ENCODE measurements around the gene ABLIM3. TPM values are rescaled to one million over a fixed set of nuclear protein-coding genes. Genes with fewer than 3 reads are reported as not detected.

ABLIM3 gene
- total and polyA plus RNA-seq, 10 of the 15 experiments (the other 5 are each of a cell fraction or from before 2014, with no cell fraction given), result 0.03 TPM; not detected in 9

DNA sequence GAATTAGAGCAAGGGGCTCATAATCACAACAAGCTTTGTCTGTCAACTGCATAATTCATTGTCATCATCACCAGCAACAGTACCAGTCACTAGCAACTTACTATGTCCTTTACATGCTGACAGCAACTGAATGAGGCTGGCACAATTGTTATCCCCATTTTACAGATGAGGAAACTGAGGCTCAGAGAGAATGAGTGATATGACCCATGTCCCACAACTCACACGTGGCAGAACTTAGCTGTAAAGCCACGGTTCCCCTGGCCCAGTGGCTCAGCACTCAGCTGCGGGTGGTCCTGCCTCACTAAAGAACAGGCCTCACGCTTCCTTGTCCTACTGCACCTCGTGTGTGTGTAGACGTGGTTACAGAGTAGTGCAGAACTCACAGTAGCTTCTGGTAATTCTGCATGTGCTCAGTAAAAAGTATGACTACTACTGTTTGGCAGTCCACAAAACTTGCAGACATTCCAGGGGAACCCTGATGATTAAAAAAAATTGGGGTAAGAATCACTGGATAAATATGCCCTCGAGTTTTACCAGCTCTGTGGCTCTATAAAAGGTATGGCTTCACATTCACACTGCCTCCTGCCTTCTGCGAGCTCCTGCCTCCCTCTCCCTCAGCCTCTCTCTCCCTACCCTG, 160.6 kb downstream of the ABLIM3 start (continued):
- TF ChIP-seq, protein P1, sequence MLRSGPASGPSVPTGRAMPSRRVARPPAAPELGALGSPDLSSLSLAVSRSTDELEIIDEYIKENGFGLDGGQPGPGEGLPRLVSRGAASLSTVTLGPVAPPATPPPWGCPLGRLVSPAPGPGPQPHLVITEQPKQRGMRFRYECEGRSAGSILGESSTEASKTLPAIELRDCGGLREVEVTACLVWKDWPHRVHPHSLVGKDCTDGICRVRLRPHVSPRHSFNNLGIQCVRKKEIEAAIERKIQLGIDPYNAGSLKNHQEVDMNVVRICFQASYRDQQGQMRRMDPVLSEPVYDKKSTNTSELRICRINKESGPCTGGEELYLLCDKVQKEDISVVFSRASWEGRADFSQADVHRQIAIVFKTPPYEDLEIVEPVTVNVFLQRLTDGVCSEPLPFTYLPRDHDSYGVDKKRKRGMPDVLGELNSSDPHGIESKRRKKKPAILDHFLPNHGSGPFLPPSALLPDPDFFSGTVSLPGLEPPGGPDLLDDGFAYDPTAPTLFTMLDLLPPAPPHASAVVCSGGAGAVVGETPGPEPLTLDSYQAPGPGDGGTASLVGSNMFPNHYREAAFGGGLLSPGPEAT (IDR thresholded peaks at IDR 0.05; ENCODE audit: low read depth), result no peak

- Histone ChIP-seq H3K27ac (ENCODE audit: control insufficient read depth, insufficient read depth) (no peak overlapping the region), H3K79me2 (ENCODE audit: control insufficient read depth, insufficient read depth, low read length) (no peaks in the 10 kb centered on the region), H3K4me2 (ENCODE audit: control insufficient read depth, insufficient read depth) (no peak overlapping the region), H3K27me3 (replicated peaks in 1 of 2; ENCODE audit: control insufficient read depth in 2 of 2, insufficient read depth in 2 of 2, low read length in 1 of 2) (peaks cover 2 to 4% of the 10 kb centered on the region in 2 experiments; a peak in 3 of 4 replicates), H4K20me1 (ENCODE audit: control insufficient read depth, insufficient read depth) (no peaks in the 10 kb centered on the region), H3K36me3 (ENCODE audit: control insufficient read depth in 2 of 2, insufficient read depth in 2 of 2, low read length in 1 of 2) (no peaks in the 10 kb centered on the region), H3K4me3 (no peak overlapping the region), H3K9me3 (replicated peaks; ENCODE audit: control insufficient read depth, insufficient read depth, low read length) (no peaks in the 10 kb centered on the region), H3K4me1 (ENCODE audit: control insufficient read depth, insufficient read depth, low read length) (no peaks in the 10 kb centered on the region), H3K9ac (ENCODE audit: control insufficient read depth, insufficient read depth, low read length) (no peak overlapping the region), H2AFZ (ENCODE audit: control insufficient read depth, low read depth, low read length) (no peak overlapping the region)
- intact Hi-C loops (cut with micrococcal nuclease; ENCODE audit: unreplicated experiment), result no loop called here
- ChIA-PET RAD21 (ENCODE audit: unreplicated experiment) (interaction anchor here (1.7 kb wide), 1 partner anchor 69 kb away, joined by 3 read pairs; no protein-coding TSS in a partner anchor), CTCF (no interaction called here), SMC1A (ENCODE audit: uncharacterized antibody, unreplicated experiment) (interaction anchor here (1.9 kb wide), 1 partner anchor 13 kb away, joined by 4 read pairs; no protein-coding TSS in a partner anchor), POLR2A (no interaction called here)
- no peak for FAIRE-seq
- 31% methylated on average over 5 of the region's 5 CpGs for WGBS (ENCODE audit: insufficient coverage, insufficient replicate concordance, low lambda C conversion rate, missing lambda C conversion rate)
- DNase-seq (ENCODE audit: low read depth, low spot score), result no peak
- no peak for ATAC-seq
- in situ Hi-C loops (cut with MboI), result no loop called here
- TF ChIP-seq SP1 (IDR thresholded peaks at IDR 0.05; ENCODE audit: low read depth, low read length), result no peak
- no peak for TF ChIP-seq CHD2 (IDR thresholded peaks at IDR 0.05; ENCODE audit: borderline replicate concordance, low read depth, low read length)
- TF ChIP-seq, protein P2, sequence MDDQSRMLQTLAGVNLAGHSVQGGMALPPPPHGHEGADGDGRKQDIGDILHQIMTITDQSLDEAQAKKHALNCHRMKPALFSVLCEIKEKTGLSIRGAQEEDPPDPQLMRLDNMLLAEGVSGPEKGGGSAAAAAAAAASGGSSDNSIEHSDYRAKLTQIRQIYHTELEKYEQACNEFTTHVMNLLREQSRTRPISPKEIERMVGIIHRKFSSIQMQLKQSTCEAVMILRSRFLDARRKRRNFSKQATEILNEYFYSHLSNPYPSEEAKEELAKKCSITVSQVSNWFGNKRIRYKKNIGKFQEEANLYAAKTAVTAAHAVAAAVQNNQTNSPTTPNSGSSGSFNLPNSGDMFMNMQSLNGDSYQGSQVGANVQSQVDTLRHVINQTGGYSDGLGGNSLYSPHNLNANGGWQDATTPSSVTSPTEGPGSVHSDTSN (IDR thresholded peaks at IDR 0.05; ENCODE audit: insufficient replicate concordance, low read depth, low read length), result no peak
- TF ChIP-seq FOXM1 (IDR thresholded peaks at IDR 0.05; ENCODE audit: low read depth, low read length), result no peak
- no peak for TF ChIP-seq HDGF (IDR thresholded peaks at IDR 0.05)
- no peak for TF ChIP-seq RAD51 (IDR thresholded peaks at IDR 0.05)
- no peak for TF ChIP-seq ZNF274 (IDR thresholded peaks at IDR 0.05; ENCODE audit: insufficient read depth, insufficient read length)
- TF ChIP-seq ATF3 (IDR thresholded peaks at IDR 0.05; ENCODE audit: borderline replicate concordance, extremely low read depth, low read depth, low read length), result no peak
- no peak for TF ChIP-seq RB1 (IDR thresholded peaks at IDR 0.05; ENCODE audit: borderline replicate concordance)
- no peak for TF ChIP-seq ZNF217 (IDR thresholded peaks at IDR 0.05)
- TF ChIP-seq BACH1 (IDR thresholded peaks at IDR 0.05; ENCODE audit: borderline replicate concordance), result no peak
- TF ChIP-seq TCF7 (IDR thresholded peaks at IDR 0.05; ENCODE audit: borderline replicate concordance), result no peak
- TF ChIP-seq, protein P3, sequence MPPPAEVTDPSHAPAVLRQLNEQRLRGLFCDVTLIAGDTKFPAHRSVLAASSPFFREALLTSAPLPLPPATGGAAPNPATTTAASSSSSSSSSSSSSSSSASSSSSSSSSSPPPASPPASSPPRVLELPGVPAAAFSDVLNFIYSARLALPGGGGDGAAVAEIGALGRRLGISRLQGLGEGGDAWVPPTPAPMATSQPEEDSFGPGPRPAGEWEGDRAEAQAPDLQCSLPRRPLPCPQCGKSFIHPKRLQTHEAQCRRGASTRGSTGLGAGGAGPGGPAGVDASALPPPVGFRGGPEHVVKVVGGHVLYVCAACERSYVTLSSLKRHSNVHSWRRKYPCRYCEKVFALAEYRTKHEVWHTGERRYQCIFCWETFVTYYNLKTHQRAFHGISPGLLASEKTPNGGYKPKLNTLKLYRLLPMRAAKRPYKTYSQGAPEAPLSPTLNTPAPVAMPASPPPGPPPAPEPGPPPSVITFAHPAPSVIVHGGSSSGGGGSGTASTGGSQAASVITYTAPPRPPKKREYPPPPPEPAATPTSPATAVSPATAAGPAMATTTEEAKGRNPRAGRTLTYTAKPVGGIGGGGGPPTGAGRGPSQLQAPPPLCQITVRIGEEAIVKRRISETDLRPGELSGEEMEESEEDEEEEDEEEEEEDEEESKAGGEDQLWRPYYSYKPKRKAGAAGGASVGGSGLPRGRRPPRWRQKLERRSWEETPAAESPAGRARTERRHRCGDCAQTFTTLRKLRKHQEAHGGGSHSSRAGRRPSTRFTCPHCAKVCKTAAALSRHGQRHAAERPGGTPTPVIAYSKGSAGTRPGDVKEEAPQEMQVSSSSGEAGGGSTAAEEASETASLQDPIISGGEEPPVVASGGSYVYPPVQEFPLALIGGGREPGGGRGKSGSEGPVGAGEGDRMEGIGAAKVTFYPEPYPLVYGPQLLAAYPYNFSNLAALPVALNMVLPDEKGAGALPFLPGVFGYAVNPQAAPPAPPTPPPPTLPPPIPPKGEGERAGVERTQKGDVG (CRISPR knock-in tag; IDR thresholded peaks at IDR 0.05), result no peak
- BruUV-seq (replicated peaks), result no TSS peak
These were observed 161.3 kb downstream of the ABLIM3 start for GRCh38 chr5:149302641-149303040.
